ENCODE data around the gene ZNF362. TPM values are rescaled to one million over a fixed set of nuclear protein-coding genes. Genes with fewer than 3 reads are reported as not detected.

ZNF362 gene
- polyA plus RNA-seq, 1 experiment = 9.0 TPM

DNA sequence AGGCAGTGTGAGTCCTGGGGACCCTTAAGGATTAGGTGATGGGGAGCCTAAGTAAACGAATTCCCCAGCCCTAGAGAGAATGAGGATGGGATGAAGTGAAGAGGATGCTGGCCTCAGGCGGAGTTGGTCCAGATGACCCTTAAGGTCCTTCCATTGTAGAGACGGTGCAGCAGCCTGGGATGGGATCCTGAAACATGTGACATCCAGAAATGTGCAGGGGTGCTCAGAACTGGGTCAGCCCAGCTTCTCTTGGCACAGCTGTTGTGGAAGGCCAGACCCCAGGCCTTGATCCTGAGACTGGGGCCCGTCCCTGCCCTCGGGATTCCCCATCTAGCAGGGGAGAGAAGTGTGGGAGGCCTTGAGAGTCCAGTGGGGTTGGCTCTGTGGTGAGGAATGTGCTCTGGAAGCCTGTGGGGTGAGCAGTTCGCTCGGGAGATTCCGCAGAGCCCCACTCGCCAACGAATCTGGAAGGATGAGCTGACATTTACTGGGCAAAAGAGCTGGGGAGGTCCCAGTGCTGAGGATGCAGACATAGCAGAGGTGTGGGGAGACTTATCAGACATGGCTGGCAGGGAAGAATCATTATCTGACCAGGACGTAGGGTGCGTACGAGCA, 36.5 kb downstream of the ZNF362 start:
- Histone ChIP-seq H3K9me3 (ENCODE audit: control insufficient read depth, insufficient read depth, low read length) (no peaks in the 10 kb centered on the region; the same call in 1 of the 2 replicates), H3K27me3 (ENCODE audit: control insufficient read depth, insufficient read depth, low read length) (no peaks in the 10 kb centered on the region), H3K4me3 (ENCODE audit: low read depth, low read length) (no peak overlapping the region), H3K27ac (ENCODE audit: low read depth, low read length) (no peak overlapping the region)
- DNase-seq (ENCODE audit: low read depth, low spot score) = no peak
- TF ChIP-seq, protein P1, sequence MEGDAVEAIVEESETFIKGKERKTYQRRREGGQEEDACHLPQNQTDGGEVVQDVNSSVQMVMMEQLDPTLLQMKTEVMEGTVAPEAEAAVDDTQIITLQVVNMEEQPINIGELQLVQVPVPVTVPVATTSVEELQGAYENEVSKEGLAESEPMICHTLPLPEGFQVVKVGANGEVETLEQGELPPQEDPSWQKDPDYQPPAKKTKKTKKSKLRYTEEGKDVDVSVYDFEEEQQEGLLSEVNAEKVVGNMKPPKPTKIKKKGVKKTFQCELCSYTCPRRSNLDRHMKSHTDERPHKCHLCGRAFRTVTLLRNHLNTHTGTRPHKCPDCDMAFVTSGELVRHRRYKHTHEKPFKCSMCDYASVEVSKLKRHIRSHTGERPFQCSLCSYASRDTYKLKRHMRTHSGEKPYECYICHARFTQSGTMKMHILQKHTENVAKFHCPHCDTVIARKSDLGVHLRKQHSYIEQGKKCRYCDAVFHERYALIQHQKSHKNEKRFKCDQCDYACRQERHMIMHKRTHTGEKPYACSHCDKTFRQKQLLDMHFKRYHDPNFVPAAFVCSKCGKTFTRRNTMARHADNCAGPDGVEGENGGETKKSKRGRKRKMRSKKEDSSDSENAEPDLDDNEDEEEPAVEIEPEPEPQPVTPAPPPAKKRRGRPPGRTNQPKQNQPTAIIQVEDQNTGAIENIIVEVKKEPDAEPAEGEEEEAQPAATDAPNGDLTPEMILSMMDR (IDR thresholded peaks at IDR 0.05; ENCODE audit: low read depth, low read length) = no peak
- POLR2A ChIA-PET = interaction anchor here (0.9 kb wide), 1 partner anchor 176 kb away, joined by 3 read pairs; no protein-coding TSS in a partner anchor
- CTCF ChIA-PET = interaction anchor here (1.3 to 10.7 kb wide), 2 partner anchors 163 to 177 kb away, joined by 5 to 212 read pairs; partner anchors contain the start of gene ZSCAN20

DNA sequence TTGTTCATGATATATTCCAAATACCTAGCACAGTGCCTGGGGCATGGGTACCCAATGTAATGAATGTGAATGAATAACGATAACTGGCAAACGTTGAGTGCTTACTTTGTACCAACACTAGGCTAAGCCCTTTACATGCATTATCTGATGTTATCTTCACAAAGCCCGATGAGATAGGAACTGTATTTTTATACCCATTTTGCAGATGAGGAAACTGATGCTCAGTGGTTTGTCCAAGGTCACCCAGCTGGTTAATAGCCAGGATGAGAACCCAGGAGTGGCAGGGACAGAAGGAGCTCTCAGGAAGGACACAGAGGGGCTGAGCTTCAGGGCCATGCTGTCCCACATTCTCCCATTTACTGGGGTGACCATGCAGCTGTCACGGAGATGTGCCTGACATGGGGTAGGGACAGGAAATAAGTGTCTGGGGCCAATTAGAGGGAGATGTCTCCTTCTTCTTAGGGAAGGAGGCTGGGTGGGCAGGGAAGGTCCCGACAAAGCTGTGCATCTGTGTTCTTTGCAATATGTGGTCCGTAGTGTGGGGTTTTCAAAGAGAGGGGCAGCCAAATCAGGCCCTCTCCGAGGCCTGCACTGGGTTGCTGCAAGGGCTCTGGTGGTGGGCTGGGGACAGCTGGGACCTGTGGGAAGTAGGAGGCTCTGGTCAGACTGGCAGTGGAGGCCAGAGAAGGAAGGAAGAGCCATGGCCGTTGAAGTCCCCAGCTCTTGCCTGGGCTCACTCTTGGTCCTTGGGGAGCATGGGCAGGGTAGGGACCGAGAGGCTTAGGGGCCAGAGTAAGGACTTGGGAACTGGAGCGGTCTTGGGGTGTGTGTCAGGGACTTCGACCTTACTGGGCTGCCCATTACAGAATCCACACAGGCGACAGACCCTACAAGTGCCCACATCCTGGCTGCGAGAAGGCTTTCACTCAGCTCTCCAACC, 38.0 kb downstream of the ZNF362 start:
- ChIA-PET CTCF (interaction anchor here (0.6 to 10.7 kb wide), 32 partner anchors 9 to 326 kb away, joined by 3 to 212 read pairs (median 8); partner anchors contain the start of genes A3GALT2, TRIM62 and ZSCAN20), POLR2A (interaction anchor here (0.9 kb wide), 1 partner anchor 174 kb away, joined by 3 read pairs; no protein-coding TSS in a partner anchor)
- TF ChIP-seq, protein P1 (IDR thresholded peaks at IDR 0.05; ENCODE audit: low read depth, low read length) = no peak
- no peak overlapping the region for H3K27ac ChIP-seq (ENCODE audit: low read depth, low read length)
- no peaks in the 10 kb centered on the region for H3K27me3 ChIP-seq (ENCODE audit: control insufficient read depth, insufficient read depth, low read length)
- no peak overlapping the region for H3K4me3 ChIP-seq (ENCODE audit: low read depth, low read length)
- no peak for DNase-seq (ENCODE audit: low read depth, low spot score)
- H3K9me3 ChIP-seq (ENCODE audit: control insufficient read depth, insufficient read depth, low read length) = no peaks in the 10 kb centered on the region; the same call in 1 of the 2 replicates

DNA sequence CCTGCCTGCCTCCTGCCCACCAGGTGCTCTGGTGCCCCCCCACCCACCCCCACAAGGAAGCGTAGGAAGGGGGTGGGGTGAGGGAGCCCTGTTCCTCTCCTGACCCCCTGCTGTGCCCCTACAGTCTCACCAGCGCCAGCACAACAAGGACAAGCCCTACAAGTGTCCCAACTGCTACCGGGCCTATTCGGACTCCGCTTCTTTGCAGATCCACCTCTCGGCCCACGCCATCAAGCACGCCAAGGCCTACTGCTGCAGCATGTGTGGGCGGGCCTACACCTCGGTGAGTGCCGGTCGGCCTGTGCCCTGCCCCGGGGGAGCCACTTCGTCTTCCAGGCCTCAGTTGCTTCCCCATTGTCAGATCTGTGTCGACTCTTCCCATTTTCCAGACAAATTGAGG, 38.7 kb downstream of the ZNF362 start:
- ChIA-PET CTCF (interaction anchor here (0.5 to 10.7 kb wide), 55 partner anchors 10 to 325 kb away, joined by 3 to 212 read pairs (median 6); partner anchors contain the start of genes A3GALT2, TRIM62 and ZSCAN20), POLR2A (interaction anchor here (0.9 to 1.0 kb wide), 3 partner anchors 55 to 177 kb away, joined by 3 to 5 read pairs (median 4); partner anchors contain the start of gene ZSCAN20)
- no peak for DNase-seq (ENCODE audit: low read depth, low spot score)
- H3K27ac ChIP-seq (ENCODE audit: low read depth, low read length) = no peak overlapping the region
- TF ChIP-seq, protein P1 (IDR thresholded peaks at IDR 0.05; ENCODE audit: low read depth, low read length) = no peak
- H3K27me3 ChIP-seq (ENCODE audit: control insufficient read depth, insufficient read depth, low read length) = no peaks in the 10 kb centered on the region
- H3K4me3 ChIP-seq (ENCODE audit: low read depth, low read length) = no peak overlapping the region
- no peaks in the 10 kb centered on the region for H3K9me3 ChIP-seq (ENCODE audit: control insufficient read depth, insufficient read depth, low read length)

DNA sequence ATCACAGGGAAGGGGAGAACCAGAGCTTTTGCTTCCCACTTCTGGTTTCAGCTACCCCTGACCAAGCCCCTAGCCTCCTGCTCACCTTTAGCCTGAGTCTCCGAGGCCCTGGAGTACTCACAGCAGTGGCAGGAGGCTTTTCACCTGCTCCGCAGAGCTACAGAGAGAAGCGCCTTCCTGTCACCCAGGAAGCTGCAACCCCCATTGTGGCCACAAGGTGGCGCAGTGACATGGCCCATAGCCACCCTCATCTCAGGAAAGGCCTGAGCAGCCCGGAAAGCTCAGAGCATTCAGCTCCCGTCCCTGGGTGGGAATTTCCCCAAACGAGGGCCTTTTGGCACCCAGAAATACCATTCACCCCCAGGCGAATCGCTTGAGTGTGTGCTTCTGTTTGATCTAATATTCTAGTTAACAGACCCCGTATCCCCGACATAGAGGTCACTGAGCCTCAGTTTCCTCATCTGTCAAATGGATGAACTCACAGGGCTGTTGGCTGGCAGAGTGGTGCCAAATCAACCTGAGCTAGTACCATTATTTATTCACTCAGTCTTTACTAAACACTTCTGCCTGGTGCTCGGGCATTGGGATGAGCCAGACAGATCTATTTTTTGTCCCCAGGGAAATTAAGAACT, 39.3 kb downstream of the ZNF362 start:
- Histone ChIP-seq H3K9me3 (ENCODE audit: control insufficient read depth, insufficient read depth, low read length) (no peaks in the 10 kb centered on the region), H3K27ac (ENCODE audit: low read depth, low read length) (no peak overlapping the region), H3K4me3 (ENCODE audit: low read depth, low read length) (no peak overlapping the region), H3K27me3 (ENCODE audit: control insufficient read depth, insufficient read depth, low read length) (no peaks in the 10 kb centered on the region)
- ChIA-PET CTCF (interaction anchor here (0.5 to 10.7 kb wide), 70 partner anchors 10 to 325 kb away, joined by 3 to 212 read pairs (median 5); partner anchors contain the start of genes A3GALT2, TRIM62 and ZSCAN20), POLR2A (interaction anchor here (0.6 to 1.0 kb wide), 4 partner anchors 29 to 176 kb away, joined by 3 to 5 read pairs (median 4); partner anchors contain the start of gene ZSCAN20)
- peak; percentile 49 for DNase-seq (ENCODE audit: low read depth, low spot score)
- TF ChIP-seq, protein P1 (IDR thresholded peaks at IDR 0.05; ENCODE audit: low read depth, low read length) = peak; percentile 96
